ENCODE results near the gene FCGBP. TPM values are rescaled to one million over a fixed set of nuclear protein-coding genes. Genes with fewer than 3 reads are reported as not detected.
A peak's percentile ranks its signal among the peaks of the same experiment; 100 is the strongest.

The FCGBP gene
- total RNA-seq, 3 donors from 2014 or later, result 1,609 to 4,808 (median 4,422) TPM

- DNase-seq (no peak), ATAC-seq (peak; percentile 85)
- no peak overlapping the region for H3K4me3 ChIP-seq
- intact Hi-C loops (cut with DNase I, micrococcal nuclease), result no loop called here
- no peaks in the 10 kb centered on the region for H3K4me1 ChIP-seq (ENCODE audit: low read depth)
- H3K9me3 ChIP-seq, result no peaks in the 10 kb centered on the region
- TF ChIP-seq, protein P1, sequence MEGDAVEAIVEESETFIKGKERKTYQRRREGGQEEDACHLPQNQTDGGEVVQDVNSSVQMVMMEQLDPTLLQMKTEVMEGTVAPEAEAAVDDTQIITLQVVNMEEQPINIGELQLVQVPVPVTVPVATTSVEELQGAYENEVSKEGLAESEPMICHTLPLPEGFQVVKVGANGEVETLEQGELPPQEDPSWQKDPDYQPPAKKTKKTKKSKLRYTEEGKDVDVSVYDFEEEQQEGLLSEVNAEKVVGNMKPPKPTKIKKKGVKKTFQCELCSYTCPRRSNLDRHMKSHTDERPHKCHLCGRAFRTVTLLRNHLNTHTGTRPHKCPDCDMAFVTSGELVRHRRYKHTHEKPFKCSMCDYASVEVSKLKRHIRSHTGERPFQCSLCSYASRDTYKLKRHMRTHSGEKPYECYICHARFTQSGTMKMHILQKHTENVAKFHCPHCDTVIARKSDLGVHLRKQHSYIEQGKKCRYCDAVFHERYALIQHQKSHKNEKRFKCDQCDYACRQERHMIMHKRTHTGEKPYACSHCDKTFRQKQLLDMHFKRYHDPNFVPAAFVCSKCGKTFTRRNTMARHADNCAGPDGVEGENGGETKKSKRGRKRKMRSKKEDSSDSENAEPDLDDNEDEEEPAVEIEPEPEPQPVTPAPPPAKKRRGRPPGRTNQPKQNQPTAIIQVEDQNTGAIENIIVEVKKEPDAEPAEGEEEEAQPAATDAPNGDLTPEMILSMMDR (IDR thresholded peaks at IDR 0.05), result no peak
- no peaks in the 10 kb centered on the region for H3K36me3 ChIP-seq (ENCODE audit: low read depth)
These were observed 17.3 kb upstream of the FCGBP start for GRCh38 chr19:39951686-39952085.

DNA sequence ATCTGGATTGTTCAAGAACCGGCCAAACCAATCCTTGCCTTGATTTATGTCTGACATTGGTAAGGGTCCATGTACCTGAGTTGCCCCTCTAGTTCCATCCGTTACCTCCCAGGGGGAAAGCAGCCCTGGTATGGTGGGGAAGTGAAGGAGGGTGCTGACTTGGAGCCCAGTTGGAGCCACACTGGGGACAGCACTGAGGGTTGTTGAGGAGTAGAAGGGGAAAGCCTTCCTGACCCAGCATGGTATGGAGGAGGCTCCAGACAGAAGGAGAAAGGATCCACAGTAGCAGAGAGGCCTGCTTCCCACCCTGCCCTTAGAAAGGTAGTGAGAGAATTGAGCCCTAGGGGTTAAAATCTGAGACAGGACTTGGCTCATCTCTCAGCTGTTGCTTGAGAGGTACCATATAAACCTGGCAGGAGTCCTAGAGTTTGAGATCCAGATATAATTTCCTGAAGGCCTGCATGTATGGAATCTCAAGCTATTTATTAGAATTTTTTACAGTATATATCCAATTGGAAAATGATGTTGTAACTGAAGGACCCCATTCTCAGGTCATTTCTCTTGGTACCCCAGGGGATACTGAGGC, 16.7 kb upstream of the FCGBP start:
- peak; percentile 62 for ATAC-seq
- no peak for DNase-seq
- Histone ChIP-seq H3K9me3 (no peaks in the 10 kb centered on the region), H3K36me3 (ENCODE audit: low read depth) (no peaks in the 10 kb centered on the region), H3K4me1 (ENCODE audit: low read depth) (peaks cover under 1% of the 10 kb centered on the region), H3K4me3 (no peak overlapping the region)
- TF ChIP-seq, protein P1 (IDR thresholded peaks at IDR 0.05), result no peak
- intact Hi-C loops (cut with DNase I, micrococcal nuclease), result no loop called here

GRCh38 chr19:39949026-39949747, 14.8 kb upstream of the FCGBP start:
- H3K4me1 ChIP-seq (ENCODE audit: low read depth), result peaks cover 20% of the 10 kb centered on the region
- H3K36me3 ChIP-seq (ENCODE audit: low read depth), result no peaks in the 10 kb centered on the region
- ATAC-seq, result no peak
- no peak for DNase-seq
- TF ChIP-seq, protein P1 (IDR thresholded peaks at IDR 0.05), result no peak
- intact Hi-C loops (cut with DNase I, micrococcal nuclease), result no loop called here
- no peaks in the 10 kb centered on the region for H3K9me3 ChIP-seq
- H3K4me3 ChIP-seq, result no peak overlapping the region

DNA sequence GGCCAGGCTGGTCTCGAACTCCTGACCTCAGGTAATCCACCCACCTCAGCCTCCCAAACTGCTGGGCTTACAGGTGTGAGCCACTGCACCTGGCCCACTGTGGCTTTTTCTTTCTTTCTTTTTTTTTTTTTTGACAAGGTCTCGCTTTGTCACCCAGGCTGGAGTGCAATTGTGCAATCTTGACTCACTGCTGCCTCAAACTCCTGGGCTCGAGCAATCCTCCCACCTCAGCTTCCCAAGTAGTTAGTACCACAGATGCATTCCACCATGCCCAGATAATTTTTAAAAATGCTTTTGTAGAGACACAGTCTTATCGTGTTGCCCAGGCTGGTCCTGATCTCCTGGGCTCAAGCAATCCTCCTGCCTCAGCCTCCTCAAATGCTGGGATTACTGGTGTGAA, 12.1 kb upstream of the FCGBP start:
- DNase-seq, result no peak
- H3K36me3 ChIP-seq (ENCODE audit: low read depth), result no peaks in the 10 kb centered on the region
- peaks cover 37% of the 10 kb centered on the region for H3K4me1 ChIP-seq (ENCODE audit: low read depth)
- no peak overlapping the region for H3K4me3 ChIP-seq
- TF ChIP-seq, protein P1 (IDR thresholded peaks at IDR 0.05), result no peak
- H3K9me3 ChIP-seq, result no peaks in the 10 kb centered on the region
- ATAC-seq, result no peak
- intact Hi-C loops (cut with DNase I, micrococcal nuclease), result no loop called here

GRCh38 chr19:39943586-39943985, 9.2 kb upstream of the FCGBP start:
- no peak overlapping the region for H3K4me3 ChIP-seq
- TF ChIP-seq, protein P1 (IDR thresholded peaks at IDR 0.05), result no peak
- peaks cover 44% of the 10 kb centered on the region for H3K4me1 ChIP-seq (ENCODE audit: low read depth)
- intact Hi-C loops (cut with DNase I, micrococcal nuclease), result no loop called here
- H3K9me3 ChIP-seq, result no peaks in the 10 kb centered on the region
- no peaks in the 10 kb centered on the region for H3K36me3 ChIP-seq (ENCODE audit: low read depth)
- DNase-seq (peak; percentile 65 to 75 (median 72)), ATAC-seq (peak; percentile 68)

All from mucosa of descending colon (tissue), 3 donors.